Measurements from ENCODE around the gene HMX1.

Gene HMX1

GRCh38 chr4:8838961-8839431 lies 32.6 kb downstream of the HMX1 start:
- FAIRE-seq = no peak

GRCh38 chr4:8838296-8838960 lies 33.2 kb downstream of the HMX1 start:
- FAIRE-seq = no peak

GRCh38 chr4:8837181-8837841 lies 34.3 kb downstream of the HMX1 start:
- FAIRE-seq = no peak

- no peak for FAIRE-seq
Observed at GRCh38 chr4:8836664-8837171, 34.9 kb downstream of the HMX1 start.

GRCh38 chr4:8835521-8836365 lies 35.9 kb downstream of the HMX1 start:
- FAIRE-seq = no peak

- no peak for FAIRE-seq
Observed at GRCh38 chr4:8834681-8835220, 36.9 kb downstream of the HMX1 start.

GRCh38 chr4:8832113-8832915 lies 39.3 kb downstream of the HMX1 start:
- no peak for FAIRE-seq

- FAIRE-seq = no peak
Observed at GRCh38 chr4:8831221-8832112, 40.2 kb downstream of the HMX1 start.

GRCh38 chr4:8830611-8831200 lies 40.9 kb downstream of the HMX1 start:
- no peak for FAIRE-seq

- no peak for FAIRE-seq
Observed at GRCh38 chr4:8830056-8830455, 41.6 kb downstream of the HMX1 start.

- FAIRE-seq = no peak
Observed at GRCh38 chr4:8829584-8829983, 42.1 kb downstream of the HMX1 start.

GRCh38 chr4:8828869-8829268 lies 42.8 kb downstream of the HMX1 start:
- FAIRE-seq = no peak

- FAIRE-seq = no peak
Observed at GRCh38 chr4:8821151-8821950, 50.3 kb downstream of the HMX1 start.

- FAIRE-seq = no peak
Observed at GRCh38 chr4:8820178-8821102, 51.2 kb downstream of the HMX1 start.

GRCh38 chr4:8819473-8820177 lies 52.0 kb downstream of the HMX1 start:
- FAIRE-seq = no peak

- FAIRE-seq = no peak
Observed at GRCh38 chr4:8819019-8819418, 52.6 kb downstream of the HMX1 start.

GRCh38 chr4:8818063-8818881 lies 53.4 kb downstream of the HMX1 start:
- no peak for FAIRE-seq

- no peak for FAIRE-seq
Observed at GRCh38 chr4:8817813-8818062, 53.9 kb downstream of the HMX1 start.
